HepG2 (cell line): ENCODE results near the gene RRAD. TPM values are rescaled to one million over a fixed set of nuclear protein-coding genes. Genes with fewer than 3 reads are reported as not detected.

ENCODE experiments used
- ATAC-seq: fragments of 200-7000 bp; cut with Tn5 transposase; 3 replicates; pipeline ENCODE4 v1.9.1; 2020; ENCODE audit warnings: mild to moderate bottlenecking, moderate library complexity
- BruUV-seq: library from RNA; stranded (reverse); fragments of 400-500 nt; replicated peaks from 2 replicates; lab custom pipeline; 2021; lab: Mats Ljungman, UMichigan
- CTCF ChIA-PET: fragments of 300-600 bp; formaldehyde crosslinking; extraction: SDS; loops from one replicate; lab custom pipeline; 2021; ENCODE audit warnings: low total read pairs, inconsistent platforms, low intra/inter-chr PET ratio; lab: Yijun Ruan, JAX
- POLR2A ChIA-PET: fragments of 350-600 bp; sonication (Branson Sonifier 250); formaldehyde crosslinking; loops from one replicate; lab custom pipeline; 2020; ENCODE audit warnings: antibody characterized with exemption, inconsistent platforms; lab: Yijun Ruan, JAX
- DNase-seq: peaks from one replicate; pipeline ENCODE4 v3.0.0-alpha.2; 2015; ENCODE audit warnings: low spot score
- FAIRE-seq: peaks from 3 replicates; lab custom pipeline; 2011; peaks lifted over from hg19 to GRCh38; lab: Jason Lieb, UNC
- H2AFZ ChIP-seq: one replicate; pipeline ENCODE4 v1.6.1; 2011; ENCODE audit warnings: low read length, inconsistent platforms
- H3K27ac ChIP-seq: fragments of 300-600 bp; 3 replicates; pipeline ENCODE4 v1.8.0; 2011; ENCODE audit warnings: mixed run types, mild to moderate bottlenecking, mixed read lengths, low read length, inconsistent platforms; ENCODE audit not compliant: insufficient read depth; ENCODE audit errors: extremely low read length
- H3K27me3 ChIP-seq, 2 experiments: fragments of 200-600 bp in 1 of 2; 2 replicates in 1 of 2; 3 replicates in 1 of 2; pipeline versions ENCODE4 v1.6.0 to v1.8.0; 2011; ENCODE audit warnings: low read length in 2 of 2, mild to moderate bottlenecking in 2 of 2, moderate library complexity in 2 of 2, inconsistent platforms in 1 of 2; ENCODE audit not compliant: insufficient read depth in 2 of 2, control insufficient read depth in 1 of 2
- H3K36me3 ChIP-seq, 2 experiments: fragments of 200-600 bp in 1 of 2; replicated peaks in 1 of 2; 2 replicates in 1 of 2; 3 replicates in 1 of 2; pipeline versions ENCODE4 v1.5.1 to v1.8.0; 2011; ENCODE audit warnings: low read length in 2 of 2, inconsistent platforms in 1 of 2; ENCODE audit not compliant: insufficient read depth in 2 of 2, control insufficient read depth in 1 of 2
- H3K4me1 ChIP-seq: 2 replicates; pipeline ENCODE4 v1.5.1; 2012; ENCODE audit warnings: low read length, inconsistent platforms; ENCODE audit not compliant: insufficient read depth
- H3K4me2 ChIP-seq: 2 replicates; pipeline ENCODE4 v1.6.0; 2011; ENCODE audit warnings: low read depth, low read length, inconsistent platforms
- H3K4me3 ChIP-seq, 3 experiments: fragments of 200-600 bp in 1 of 3; sonication (generic), shearing (Covaris generic) in 1 of 3; replicated peaks in 1 of 3; 2 replicates each; pipeline ENCODE4 v1.5.1; 2011 to 2016; ENCODE audit warnings: low read length in 3 of 3, inconsistent platforms in 2 of 3, low read depth in 2 of 3, mild to moderate bottlenecking in 2 of 3, control low read depth in 1 of 3, mixed read lengths in 1 of 3; ENCODE audit not compliant: insufficient read depth in 1 of 3
- H3K79me2 ChIP-seq: one replicate; pipeline ENCODE4 v1.6.1; 2011; ENCODE audit warnings: low read length, inconsistent platforms; ENCODE audit not compliant: insufficient read depth
- H3K9ac ChIP-seq: 2 replicates; pipeline ENCODE4 v1.6.0; 2011; ENCODE audit warnings: mild to moderate bottlenecking, low read depth, low read length, inconsistent platforms; ENCODE audit not compliant: insufficient read depth
- H3K9me3 ChIP-seq: 2 replicates; pipeline ENCODE4 v1.5.1; 2012; ENCODE audit warnings: mild to moderate bottlenecking, low read length
- H4K20me1 ChIP-seq: 2 replicates; pipeline ENCODE4 v1.6.0; 2011; ENCODE audit warnings: inconsistent platforms, mild to moderate bottlenecking, low read length, moderate library complexity; ENCODE audit not compliant: insufficient read depth
- AGO1 ChIP-seq: fragments of 200-400 bp; formaldehyde crosslinking; IDR thresholded peaks from 2 replicates; pipeline ENCODE4 v1.6.1; 2017; ENCODE audit warnings: mild to moderate bottlenecking, low read depth, low read length, moderate library complexity; ENCODE audit not compliant: poor library complexity, severe bottlenecking
- CAMTA2 ChIP-seq: sonication (generic); formaldehyde crosslinking; IDR thresholded peaks from 2 replicates; pipeline ENCODE4 v1.4.0; 2020; ENCODE audit warnings: mild to moderate bottlenecking, missing genetic modification reagents, borderline replicate concordance
- CENPT ChIP-seq: sonication (generic); formaldehyde crosslinking; IDR thresholded peaks from 2 replicates; pipeline ENCODE4 v1.8.0; 2022; ENCODE audit warnings: low read depth, mild to moderate bottlenecking, moderate library complexity, missing genetic modification reagents
- E2F2 ChIP-seq: sonication (generic); formaldehyde crosslinking; IDR thresholded peaks from 2 replicates; pipeline ENCODE4 v1.4.0; 2020; ENCODE audit warnings: missing genetic modification reagents, borderline replicate concordance
- FOXA3 ChIP-seq: IDR thresholded peaks from 2 replicates; pipeline ENCODE4 v1.6.1; 2016; ENCODE audit warnings: missing genetic modification reagents, missing compliant biosample characterization
- HCFC1 ChIP-seq: fragments of 150-350 bp; IDR thresholded peaks from 2 replicates; pipeline ENCODE4 v1.6.1; 2014; ENCODE audit warnings: low read depth, low read length
- RBM39 ChIP-seq: fragments of 200-400 bp; formaldehyde crosslinking; IDR thresholded peaks from one replicate; pipeline ENCODE4 v1.6.1; 2018; ENCODE audit warnings: antibody characterized with exemption, mild to moderate bottlenecking, low read depth, low read length; ENCODE audit not compliant: poor library complexity, severe bottlenecking
- RFXAP ChIP-seq: sonication (generic); formaldehyde crosslinking; IDR thresholded peaks from 2 replicates; pipeline ENCODE4 v1.4.0; 2020; ENCODE audit warnings: missing genetic modification reagents, borderline replicate concordance
- SOX13 ChIP-seq, 3 experiments: fragments of 450-650 bp in 1 of 3; sonication (generic) in 1 of 3; formaldehyde crosslinking in 1 of 3; IDR thresholded peaks in 2 of 3; conservative IDR thresholded peaks in 1 of 3; 2 replicates each; pipeline versions ENCODE4 v1.5.0 to v1.6.1; 2016 to 2020; ENCODE audit warnings: antibody characterized with exemption in 1 of 3, mild to moderate bottlenecking in 1 of 3, missing compliant biosample characterization in 1 of 3, missing genetic modification reagents in 1 of 3, moderate library complexity in 1 of 3
- SOX5 ChIP-seq: IDR thresholded peaks from 2 replicates; pipeline ENCODE4 v1.6.1; 2016; ENCODE audit warnings: borderline replicate concordance
- ZMAT3 ChIP-seq: sonication (generic); formaldehyde crosslinking; conservative IDR thresholded peaks from 2 replicates; pipeline ENCODE4 v1.7.0; 2021; ENCODE audit warnings: missing genetic modification reagents
- ZNF350 ChIP-seq: sonication (generic); formaldehyde crosslinking; IDR thresholded peaks from 2 replicates; pipeline ENCODE4 v1.4.0; 2020; ENCODE audit warnings: mild to moderate bottlenecking, low read depth, missing genetic modification reagents, borderline replicate concordance
- ZNF781 ChIP-seq: sonication (generic); formaldehyde crosslinking; IDR thresholded peaks from 2 replicates; pipeline ENCODE4 v1.5.1; 2020; ENCODE audit warnings: borderline replicate concordance, mild to moderate bottlenecking, missing genetic modification reagents; ENCODE audit errors: not compliant biosample characterization
- ZSCAN12 ChIP-seq: sonication (generic); formaldehyde crosslinking; IDR thresholded peaks from 2 replicates; pipeline ENCODE4 v1.9.0; 2021; ENCODE audit warnings: mild to moderate bottlenecking, missing genetic modification reagents
- WGBS: methylation state at CpG from one replicate; pipeline ENCODE4 v1.1.6; 2017; ENCODE audit warnings: low lambda C conversion rate; 5-methylcytosine and 5-hydroxymethylcytosine counted together
- in situ Hi-C: cut with HindIII; loops from 2 replicates; pipeline ENCODE4 v1.10.0; 2017; ENCODE audit warnings: low pct_unique_long_range_greater_than_20kb; ENCODE audit not compliant: extremely low pct_ligation_motif_present
- intact Hi-C: fragments of 100-400 bp; cut with micrococcal nuclease; formaldehyde crosslinking; loops from one replicate; pipeline ENCODE4 v1.10.0; 2022; ENCODE audit not compliant: unreplicated experiment
- polyA plus RNA-seq, 8 experiments: library from polyadenylated mRNA; depleted of rRNA in 3 of 8; stranded (reverse) in 7 of 8; unstranded in 1 of 8; fragments of >200 nt; fragmentation: Illumina TruSeq in 4 of 8; extraction: Trizol in 4 of 8; gene quantifications; 2 replicates each; pipeline versions ENCODE4 v1.2.1 to v1.2.3, GENCODE V29; 2011 to 2016; ENCODE audit warnings: low read depth in 4 of 8, missing spikeins in 1 of 8, mixed read lengths in 1 of 8; ENCODE audit not compliant: insufficient read depth in 1 of 8
- total RNA-seq, 5 experiments: library from RNA; depleted of rRNA; stranded (reverse); fragments of >200 nt; fragmentation: Illumina TruSeq; extraction: Trizol; gene quantifications; 2 replicates each; pipeline ENCODE4 v1.2.3, GENCODE V29; 2016; ENCODE audit warnings: low read depth in 1 of 5
- TF ChIP-seq, protein P1 (sequence below): IDR thresholded peaks from 2 replicates; pipeline ENCODE4 v1.6.1; 2016; ENCODE audit warnings: low read depth, missing genetic modification reagents, missing compliant biosample characterization

RRAD gene
- total and polyA plus RNA-seq, 2 of the 13 experiments (the other 11 are each of a cell fraction or from before 2014, with no cell fraction given) = 0.80 to 1.1 TPM

DNA sequence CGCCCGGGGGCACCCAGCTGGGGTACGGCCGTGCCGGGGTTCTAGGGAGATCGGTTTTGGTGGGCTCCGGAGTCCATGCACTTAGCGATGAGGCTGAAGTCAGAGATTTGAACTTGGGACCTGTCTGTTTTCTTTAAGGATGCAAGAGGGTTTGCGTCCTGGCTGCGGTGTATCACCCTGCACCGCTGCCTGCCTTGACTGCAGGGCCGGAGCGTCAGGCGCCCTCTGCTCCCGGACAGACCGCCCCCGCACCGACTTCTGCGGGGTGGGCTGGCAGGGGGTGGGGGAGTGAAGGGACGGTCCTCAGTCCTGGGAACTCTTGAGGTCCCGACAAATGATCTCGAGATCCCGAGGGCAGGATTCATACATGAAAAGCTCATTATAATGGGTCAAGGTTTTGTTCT is 44.3 kb downstream of the RRAD start (continued):
- TF ChIP-seq ZNF781 (CRISPR knock-in tag) = no peak
- TF ChIP-seq SOX5 = no peak
- TF ChIP-seq FOXA3 (CRISPR knock-in tag) = no peak
- peak; percentile 20; the same call in 1 of the 2 replicates for TF ChIP-seq RFXAP (CRISPR knock-in tag)
- no peak for TF ChIP-seq AGO1
- TF ChIP-seq ZMAT3 (CRISPR knock-in tag) = peak; percentile 4; the same call in 1 of the 2 replicates
- TF ChIP-seq E2F2 (CRISPR knock-in tag) = no peak

- peaks cover 8 to 13% of the 10 kb centered on the region in 2 experiments; a peak in 4 of 5 replicates for H3K36me3 ChIP-seq
- peaks cover 43% of the 10 kb centered on the region for H3K4me1 ChIP-seq
- H3K9me3 ChIP-seq = no peaks in the 10 kb centered on the region
- H3K9ac ChIP-seq = peak within 1 kb of the TSS; percentile 78
- peak within 1 kb of the TSS; percentile 69 for H3K27ac ChIP-seq
- no peaks in the 10 kb centered on the region for H4K20me1 ChIP-seq
- FAIRE-seq (peak; percentile 60), DNase-seq (peak; percentile 97), ATAC-seq (peak; percentile 99)
- peaks cover 28% of the 10 kb centered on the region for H3K79me2 ChIP-seq
- in situ Hi-C loops = no loop called here
- CTCF ChIA-PET = no interaction called here
- peak within 1 kb of the TSS; percentile 73 to 92 (median 85) for H3K4me3 ChIP-seq
- WGBS = 0% methylated on average over 40 of the region's 58 CpGs
- TSS peak; percentile 71 for BruUV-seq
- intact Hi-C loops = no loop called here
- H2AFZ ChIP-seq = peak within 1 kb of the TSS; percentile 3
- H3K4me2 ChIP-seq = peak within 1 kb of the TSS; percentile 90
- POLR2A ChIA-PET = interaction anchor here (0.7 to 2.7 kb wide), 14 partner anchors 10 to 148 kb away, joined by 3 to 30 read pairs (median 5); partner anchors contain the start of genes CBFB and NAE1
- no peaks in the 10 kb centered on the region for H3K27me3 ChIP-seq
- peak; percentile 24 for TF ChIP-seq CENPT (CRISPR knock-in tag)
- peak; percentile 98 for TF ChIP-seq ZNF350 (CRISPR knock-in tag)
- TF ChIP-seq ZSCAN12 (CRISPR knock-in tag) = peak; percentile 91
- no peak for TF ChIP-seq HCFC1
- no peak for TF ChIP-seq SOX13 (IDR thresholded peaks at IDR 0.05)
- peak in 1 of 2 experiments; percentile 48; a peak in 2 of 4 replicates for TF ChIP-seq SOX13 (CRISPR knock-in tag; conservative IDR thresholded peaks at IDR 0.05 in 1 of 2, IDR thresholded peaks at IDR 0.05 in 1 of 2)
- TF ChIP-seq CAMTA2 (CRISPR knock-in tag) = peak; percentile 95
- TF ChIP-seq, protein P1, sequence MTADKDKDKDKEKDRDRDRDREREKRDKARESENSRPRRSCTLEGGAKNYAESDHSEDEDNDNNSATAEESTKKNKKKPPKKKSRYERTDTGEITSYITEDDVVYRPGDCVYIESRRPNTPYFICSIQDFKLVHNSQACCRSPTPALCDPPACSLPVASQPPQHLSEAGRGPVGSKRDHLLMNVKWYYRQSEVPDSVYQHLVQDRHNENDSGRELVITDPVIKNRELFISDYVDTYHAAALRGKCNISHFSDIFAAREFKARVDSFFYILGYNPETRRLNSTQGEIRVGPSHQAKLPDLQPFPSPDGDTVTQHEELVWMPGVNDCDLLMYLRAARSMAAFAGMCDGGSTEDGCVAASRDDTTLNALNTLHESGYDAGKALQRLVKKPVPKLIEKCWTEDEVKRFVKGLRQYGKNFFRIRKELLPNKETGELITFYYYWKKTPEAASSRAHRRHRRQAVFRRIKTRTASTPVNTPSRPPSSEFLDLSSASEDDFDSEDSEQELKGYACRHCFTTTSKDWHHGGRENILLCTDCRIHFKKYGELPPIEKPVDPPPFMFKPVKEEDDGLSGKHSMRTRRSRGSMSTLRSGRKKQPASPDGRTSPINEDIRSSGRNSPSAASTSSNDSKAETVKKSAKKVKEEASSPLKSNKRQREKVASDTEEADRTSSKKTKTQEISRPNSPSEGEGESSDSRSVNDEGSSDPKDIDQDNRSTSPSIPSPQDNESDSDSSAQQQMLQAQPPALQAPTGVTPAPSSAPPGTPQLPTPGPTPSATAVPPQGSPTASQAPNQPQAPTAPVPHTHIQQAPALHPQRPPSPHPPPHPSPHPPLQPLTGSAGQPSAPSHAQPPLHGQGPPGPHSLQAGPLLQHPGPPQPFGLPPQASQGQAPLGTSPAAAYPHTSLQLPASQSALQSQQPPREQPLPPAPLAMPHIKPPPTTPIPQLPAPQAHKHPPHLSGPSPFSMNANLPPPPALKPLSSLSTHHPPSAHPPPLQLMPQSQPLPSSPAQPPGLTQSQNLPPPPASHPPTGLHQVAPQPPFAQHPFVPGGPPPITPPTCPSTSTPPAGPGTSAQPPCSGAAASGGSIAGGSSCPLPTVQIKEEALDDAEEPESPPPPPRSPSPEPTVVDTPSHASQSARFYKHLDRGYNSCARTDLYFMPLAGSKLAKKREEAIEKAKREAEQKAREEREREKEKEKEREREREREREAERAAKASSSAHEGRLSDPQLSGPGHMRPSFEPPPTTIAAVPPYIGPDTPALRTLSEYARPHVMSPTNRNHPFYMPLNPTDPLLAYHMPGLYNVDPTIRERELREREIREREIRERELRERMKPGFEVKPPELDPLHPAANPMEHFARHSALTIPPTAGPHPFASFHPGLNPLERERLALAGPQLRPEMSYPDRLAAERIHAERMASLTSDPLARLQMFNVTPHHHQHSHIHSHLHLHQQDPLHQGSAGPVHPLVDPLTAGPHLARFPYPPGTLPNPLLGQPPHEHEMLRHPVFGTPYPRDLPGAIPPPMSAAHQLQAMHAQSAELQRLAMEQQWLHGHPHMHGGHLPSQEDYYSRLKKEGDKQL (CRISPR knock-in tag) = no peak
- no peak for TF ChIP-seq RBM39
These were observed 44.9 kb downstream of the RRAD start, which contains the start of gene PDP2 for GRCh38 chr16:66880288-66881013. Gene PDP2 (plus strand): TSS chr16:66880515. CDS start chr16:66884285, 3,770 bp downstream.
